HCT116 (cell line): ENCODE data around the gene UTP20. TPM values are rescaled to one million over a fixed set of nuclear protein-coding genes. Genes with fewer than 3 reads are reported as not detected.

Experiments
- ATAC-seq: fragments of 200-7000 bp; cut with Tn5 transposase; 2 replicates; pipeline ENCODE4 v1.9.1; 2020; ENCODE audit warnings: mild to moderate bottlenecking, moderate library complexity
- BruUV-seq: library from RNA; stranded (reverse); fragments of 400-500 nt; replicated peaks from 2 replicates; lab custom pipeline; 2021; lab: Mats Ljungman, UMichigan
- CTCF ChIA-PET: fragments of 300-600 bp; sonication (Branson Sonifier 250); formaldehyde crosslinking; loops from one replicate; lab custom pipeline; 2021; ENCODE audit warnings: antibody characterized with exemption; lab: Charles Lee
- POLR2A ChIA-PET: fragments of 300-600, 350-600 bp; sonication (Branson Sonifier 250); formaldehyde crosslinking; loops from one replicate; lab custom pipeline; 2021; ENCODE audit warnings: antibody characterized with exemption; lab: Charles Lee
- RAD21 ChIA-PET, 2 experiments: fragments of 300-600 bp; sonication (Branson Sonifier 250); formaldehyde crosslinking; loops; one replicate each; lab custom pipeline; 2023; ENCODE audit warnings: low total read pairs in 2 of 2; ENCODE audit not compliant: uncharacterized antibody in 2 of 2, unreplicated experiment in 2 of 2, low non-redundant PET in 1 of 2; lab: Charles Lee
- DNase-seq: peaks from one replicate; pipeline ENCODE4 v3.0.0-alpha.2; 2010; ENCODE audit warnings: low read depth, low spot score
- H2AFZ ChIP-seq: fragments of 200-600 bp; shearing (Covaris generic), sonication (generic); 2 replicates; pipeline ENCODE4 v1.6.1; 2017; ENCODE audit warnings: low read depth, mixed run types, mixed read lengths, antibody characterized with exemption, low read length; ENCODE audit not compliant: poor library complexity, severe bottlenecking
- H3K27ac ChIP-seq: 2 replicates; pipeline ENCODE4 v1.5.1; 2012; ENCODE audit warnings: low read depth, low read length
- H3K27me3 ChIP-seq: fragments of 200-600 bp; sonication (generic); 2 replicates; pipeline ENCODE4 v1.6.1; 2016; ENCODE audit warnings: mixed run types, low read length, mixed read lengths; ENCODE audit not compliant: insufficient read depth
- H3K36me3 ChIP-seq, 2 experiments: fragments of 200-500 bp in 1 of 2; fragments of 200-600 bp in 1 of 2; sonication (Bioruptor generic) in 1 of 2; sonication (generic) in 1 of 2; 2 replicates each; pipeline versions ENCODE4 v1.5.1 to v1.6.1; 2014 to 2016; ENCODE audit warnings: low read length in 2 of 2, inconsistent platforms in 1 of 2, mixed read lengths in 1 of 2, mixed run types in 1 of 2; ENCODE audit not compliant: insufficient read depth in 2 of 2, control insufficient read depth in 1 of 2
- H3K4me1 ChIP-seq, 2 experiments: fragments of 200-600 bp in 1 of 2; sonication (generic) in 1 of 2; 2 replicates each; pipeline versions ENCODE4 v1.5.1 to v1.6.1; 2012 to 2017; ENCODE audit warnings: low read length in 2 of 2, inconsistent platforms in 1 of 2, mild to moderate bottlenecking in 1 of 2, mixed read lengths in 1 of 2, mixed run types in 1 of 2, moderate library complexity in 1 of 2; ENCODE audit not compliant: insufficient read depth in 2 of 2, control insufficient read depth in 1 of 2
- H3K4me2 ChIP-seq: fragments of 200-600 bp; sonication (generic); 2 replicates; pipeline ENCODE4 v1.6.1; 2017; ENCODE audit warnings: mixed run types, low read length, mixed read lengths
- H3K4me3 ChIP-seq, 2 experiments: fragments of 200-600 bp in 1 of 2; sonication (generic) in 1 of 2; replicated peaks in 1 of 2; 2 replicates each; pipeline ENCODE4 v1.5.1; 2011 to 2016; ENCODE audit warnings: low read length in 2 of 2, control low read depth in 1 of 2, low read depth in 1 of 2, mild to moderate bottlenecking in 1 of 2, mixed read lengths in 1 of 2, mixed run types in 1 of 2
- H3K79me2 ChIP-seq: fragments of 200-600 bp; sonication (generic); 2 replicates; pipeline ENCODE4 v1.6.1; 2017; ENCODE audit warnings: mild to moderate bottlenecking, mixed run types, low read length, moderate library complexity, mixed read lengths; ENCODE audit not compliant: insufficient read depth
- H3K9ac ChIP-seq: fragments of 200-600 bp; sonication (generic); 2 replicates; pipeline ENCODE4 v1.6.1; 2016; ENCODE audit warnings: low read length, mixed read lengths
- H3K9me2 ChIP-seq: fragments of 200-600 bp; sonication (generic), shearing (Covaris generic); 2 replicates; pipeline ENCODE4 v1.6.1; 2017; ENCODE audit warnings: mixed run types, mild to moderate bottlenecking, moderate library complexity; ENCODE audit not compliant: insufficient read depth
- H3K9me3 ChIP-seq, 2 experiments: fragments of 200-500 bp in 1 of 2; fragments of 200-600 bp in 1 of 2; sonication (Bioruptor generic) in 1 of 2; sonication (generic) in 1 of 2; 2 replicates each; pipeline ENCODE4 v1.6.1; 2014 to 2017; ENCODE audit warnings: low read length in 2 of 2, mixed read lengths in 2 of 2, inconsistent platforms in 1 of 2, low read depth in 1 of 2, mild to moderate bottlenecking in 1 of 2, mixed run types in 1 of 2, moderate library complexity in 1 of 2; ENCODE audit not compliant: control insufficient read depth in 1 of 2, insufficient read depth in 1 of 2
- H4K20me1 ChIP-seq: fragments of 200-600 bp; sonication (generic), shearing (Covaris generic); 2 replicates; pipeline ENCODE4 v1.6.1; 2017; ENCODE audit warnings: mixed run types, mild to moderate bottlenecking, moderate library complexity; ENCODE audit not compliant: insufficient read depth
- CBX3 ChIP-seq: IDR thresholded peaks from 2 replicates; pipeline ENCODE4 v1.6.1; 2012; ENCODE audit warnings: low read depth
- CEBPB ChIP-seq: IDR thresholded peaks from 2 replicates; pipeline ENCODE4 v1.6.1; 2012; ENCODE audit warnings: low read depth
- CTCF ChIP-seq, 3 experiments: fragments of 200-600 bp in 1 of 3; sonication (generic) in 1 of 3; IDR thresholded peaks in 2 of 3; conservative IDR thresholded peaks in 1 of 3; 2 replicates each; pipeline ENCODE4 v1.5.1; 2012 to 2017; ENCODE audit warnings: low read depth in 2 of 3, low read length in 2 of 3, antibody characterized with exemption in 1 of 3, borderline replicate concordance in 1 of 3, control low read depth in 1 of 3, mild to moderate bottlenecking in 1 of 3, mixed read lengths in 1 of 3, mixed run types in 1 of 3, moderate library complexity in 1 of 3; ENCODE audit not compliant: insufficient read depth in 1 of 3
- EGR1 ChIP-seq: IDR thresholded peaks from 2 replicates; pipeline ENCODE4 v1.6.1; 2012; ENCODE audit warnings: low read depth
- ELF1 ChIP-seq: IDR thresholded peaks from 2 replicates; pipeline ENCODE4 v1.6.1; 2012; ENCODE audit warnings: low read depth, borderline replicate concordance
- EZH2 ChIP-seq: fragments of 200-600 bp; sonication (generic); IDR thresholded peaks from 2 replicates; pipeline ENCODE4 v1.6.1; 2017; ENCODE audit warnings: antibody characterized with exemption, mixed run types
- EZH2phosphoT487 ChIP-seq: fragments of 200-600 bp; IDR thresholded peaks from 2 replicates; pipeline ENCODE4 v1.6.1; 2018; ENCODE audit warnings: antibody characterized with exemption, borderline replicate concordance
- FOSL1 ChIP-seq: IDR thresholded peaks from 2 replicates; pipeline ENCODE4 v1.6.1; 2012; ENCODE audit warnings: low read depth
- JUND ChIP-seq: IDR thresholded peaks from 2 replicates; pipeline ENCODE4 v1.6.1; 2012
- MAX ChIP-seq: IDR thresholded peaks from 2 replicates; pipeline ENCODE4 v1.6.1; 2012
- POLR2AphosphoS5 ChIP-seq: IDR thresholded peaks from 2 replicates; pipeline ENCODE4 v1.6.1; 2011; ENCODE audit warnings: mild to moderate bottlenecking, low read depth, low read length, moderate library complexity
- REST ChIP-seq: IDR thresholded peaks from 2 replicates; pipeline ENCODE4 v1.6.1; 2012; ENCODE audit warnings: low read depth
- SIN3A ChIP-seq: IDR thresholded peaks from 2 replicates; pipeline ENCODE4 v1.6.1; 2012; ENCODE audit warnings: low read depth
- SP1 ChIP-seq: IDR thresholded peaks from 2 replicates; pipeline ENCODE4 v1.6.1; 2012; ENCODE audit warnings: low read depth
- SRF ChIP-seq: IDR thresholded peaks from 2 replicates; pipeline ENCODE4 v1.6.1; 2012; ENCODE audit warnings: low read depth
- TCF7L2 ChIP-seq: IDR thresholded peaks from 2 replicates; pipeline ENCODE4 v1.7.0; 2011; ENCODE audit warnings: borderline replicate concordance, inconsistent platforms; ENCODE audit not compliant: insufficient read depth, insufficient read length; ENCODE audit errors: extremely low read depth
- YY1 ChIP-seq: IDR thresholded peaks from 2 replicates; pipeline ENCODE4 v1.6.1; 2011; ENCODE audit warnings: low read length, low read depth, moderate library complexity, mild to moderate bottlenecking; ENCODE audit not compliant: insufficient replicate concordance; ENCODE audit errors: extremely low read depth
- ZNF274 ChIP-seq: fragments of 200-500 bp; sonication (Bioruptor generic); IDR thresholded peaks from 2 replicates; pipeline ENCODE4 v1.6.1; 2014; ENCODE audit warnings: mild to moderate bottlenecking, low read depth, low read length, inconsistent platforms
- intact Hi-C: fragments of 100-400 bp; cut with micrococcal nuclease; formaldehyde crosslinking; loops from 2 replicates; pipeline ENCODE4 v1.10.0; 2022
- total RNA-seq: library from RNA; stranded (reverse); gene quantifications from one replicate; pipeline ENCODE4 v1.2.1, GENCODE V29; 2021; ENCODE audit not compliant: unreplicated experiment
- TF ChIP-seq, protein P1 (sequence below): IDR thresholded peaks from 2 replicates; pipeline ENCODE4 v1.6.1; 2011; ENCODE audit warnings: mild to moderate bottlenecking, low read length, moderate library complexity; ENCODE audit not compliant: insufficient replicate concordance; ENCODE audit errors: extremely low read depth

Gene UTP20
- total RNA-seq, 1 experiment from 2014 or later = 19.3 TPM

DNA sequence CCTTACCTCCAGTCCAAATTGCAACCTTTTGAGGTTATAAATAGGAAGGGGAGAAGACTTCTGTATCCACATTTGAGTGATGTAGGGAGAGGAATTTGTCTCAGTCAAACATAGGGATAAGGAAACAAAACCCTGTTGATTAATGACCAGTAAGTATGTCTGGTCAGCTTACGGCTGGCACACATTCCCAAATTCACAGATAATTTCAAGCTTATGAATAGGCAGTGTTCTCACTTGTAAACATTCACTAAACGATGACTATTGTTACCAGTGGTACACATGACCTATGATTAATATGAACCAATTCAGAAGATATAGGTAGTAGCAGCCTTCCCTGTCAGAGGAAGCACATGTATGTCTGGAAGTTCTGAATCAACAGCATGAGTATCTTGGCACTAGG lies 36.8 kb upstream of the UTP20 start:
- Histone ChIP-seq H4K20me1 (no peaks in the 10 kb centered on the region), H3K4me1 (no peaks in the 10 kb centered on the region), H2AFZ (no peak overlapping the region), H3K9me3 (no peaks in the 10 kb centered on the region), H3K27ac (no peak overlapping the region), H3K4me3 (no peak overlapping the region), H3K79me2 (no peaks in the 10 kb centered on the region)
- CTCF ChIA-PET = no interaction called here
- TF ChIP-seq, protein P1, sequence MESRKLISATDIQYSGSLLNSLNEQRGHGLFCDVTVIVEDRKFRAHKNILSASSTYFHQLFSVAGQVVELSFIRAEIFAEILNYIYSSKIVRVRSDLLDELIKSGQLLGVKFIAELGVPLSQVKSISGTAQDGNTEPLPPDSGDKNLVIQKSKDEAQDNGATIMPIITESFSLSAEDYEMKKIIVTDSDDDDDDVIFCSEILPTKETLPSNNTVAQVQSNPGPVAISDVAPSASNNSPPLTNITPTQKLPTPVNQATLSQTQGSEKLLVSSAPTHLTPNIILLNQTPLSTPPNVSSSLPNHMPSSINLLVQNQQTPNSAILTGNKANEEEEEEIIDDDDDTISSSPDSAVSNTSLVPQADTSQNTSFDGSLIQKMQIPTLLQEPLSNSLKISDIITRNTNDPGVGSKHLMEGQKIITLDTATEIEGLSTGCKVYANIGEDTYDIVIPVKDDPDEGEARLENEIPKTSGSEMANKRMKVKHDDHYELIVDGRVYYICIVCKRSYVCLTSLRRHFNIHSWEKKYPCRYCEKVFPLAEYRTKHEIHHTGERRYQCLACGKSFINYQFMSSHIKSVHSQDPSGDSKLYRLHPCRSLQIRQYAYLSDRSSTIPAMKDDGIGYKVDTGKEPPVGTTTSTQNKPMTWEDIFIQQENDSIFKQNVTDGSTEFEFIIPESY = no peak
- TF ChIP-seq EZH2 (no peak), CTCF (IDR thresholded peaks at IDR 0.05 in 2 of 3, conservative IDR thresholded peaks at IDR 0.05 in 1 of 3; ENCODE audit: borderline replicate concordance in 1 of 3, insufficient read depth in 1 of 3, low read depth in 2 of 3, low read length in 2 of 3) (no peak), JUND (no peak), SRF (no peak), SIN3A (no peak), MAX (no peak), YY1 (no peak), ELF1 (no peak), POLR2AphosphoS5 (no peak), REST (no peak), EZH2phosphoT487 (no peak), EGR1 (no peak), ZNF274 (no peak), TCF7L2 (no peak), CEBPB (no peak), FOSL1 (no peak), SP1 (no peak), CBX3 (no peak)
- TF ChIP-seq, all 23 proteins: peak for 0
- Histone ChIP-seq H3K4me2 (no peak overlapping the region), H3K36me3 (no peaks in the 10 kb centered on the region), H3K9ac (no peak overlapping the region), H3K27me3 (no peaks in the 10 kb centered on the region), H3K9me2 (no peaks in the 10 kb centered on the region; the same call in 1 of the 2 replicates)
- RAD21 ChIA-PET = no interaction called here
- ATAC-seq (no peak), DNase-seq (no peak)
- intact Hi-C loops = no loop called here
- BruUV-seq = no TSS peak
- POLR2A ChIA-PET = no interaction called here
